DOHH2 (cell line): ENCODE measurements around the gene TBC1D20.

Source experiments
- H3F3A ChIP-seq: fragments of 200-600 bp; sonication (generic), shearing (Covaris generic); 2 replicates; pipeline ENCODE4 v1.6.0; 2016; ENCODE audit warnings: antibody characterized with exemption, mild to moderate bottlenecking; ENCODE audit not compliant: control insufficient read depth, insufficient read depth
- H3K27ac ChIP-seq: fragments of 200-600 bp; sonication (generic); 2 replicates; pipeline ENCODE4 v1.5.1; 2014; ENCODE audit warnings: low read depth, mild to moderate bottlenecking, low read length, moderate library complexity
- H3K27me3 ChIP-seq: fragments of 200-600 bp; sonication (generic); 2 replicates; pipeline ENCODE4 v1.6.1; 2014; ENCODE audit warnings: mild to moderate bottlenecking, low read length, mixed read lengths; ENCODE audit not compliant: control insufficient read depth
- H3K36me3 ChIP-seq: fragments of 200-600 bp; sonication (generic); 2 replicates; pipeline ENCODE4 v1.6.1; 2014; ENCODE audit warnings: mild to moderate bottlenecking, low read length, moderate library complexity, mixed read lengths; ENCODE audit not compliant: control insufficient read depth
- H3K4me1 ChIP-seq: fragments of 200-600 bp; sonication (generic); 2 replicates; pipeline ENCODE4 v1.6.1; 2014; ENCODE audit warnings: mild to moderate bottlenecking, low read length, mixed read lengths; ENCODE audit not compliant: control insufficient read depth
- H3K4me2 ChIP-seq: fragments of 200-600 bp; sonication (generic); 2 replicates; pipeline ENCODE4 v1.6.0; 2014; ENCODE audit warnings: mild to moderate bottlenecking, low read length, moderate library complexity
- H3K4me3 ChIP-seq: fragments of 200-600 bp; sonication (generic); 2 replicates; pipeline ENCODE4 v1.5.1; 2014; ENCODE audit warnings: mild to moderate bottlenecking, low read length, mixed read lengths
- H3K79me2 ChIP-seq: fragments of 200-600 bp; sonication (generic); 2 replicates; pipeline ENCODE4 v1.6.1; 2014; ENCODE audit warnings: mild to moderate bottlenecking, low read length, mixed read lengths; ENCODE audit not compliant: control insufficient read depth
- H3K9me2 ChIP-seq: fragments of 200-600 bp; sonication (generic); replicated peaks from 2 replicates; pipeline ENCODE4 v1.6.1; 2014; ENCODE audit warnings: mild to moderate bottlenecking, low read length, mixed read lengths; ENCODE audit not compliant: control insufficient read depth
- H3K9me3 ChIP-seq: fragments of 200-600 bp; sonication (generic); 2 replicates; pipeline ENCODE4 v1.6.1; 2014; ENCODE audit warnings: antibody characterized with exemption, low read length, mixed read lengths; ENCODE audit not compliant: control insufficient read depth, insufficient read depth
- H4K20me1 ChIP-seq: fragments of 200-600 bp; sonication (generic); 2 replicates; pipeline ENCODE4 v1.6.0; 2014; ENCODE audit warnings: low read depth, mild to moderate bottlenecking, antibody characterized with exemption, low read length, moderate library complexity; ENCODE audit not compliant: control insufficient read depth, insufficient read depth
- CTCF ChIP-seq: fragments of 200-600 bp; sonication (generic); IDR thresholded peaks from one replicate; pipeline ENCODE4 v1.5.1; 2014; ENCODE audit warnings: antibody characterized with exemption, mild to moderate bottlenecking, low read depth, low read length; ENCODE audit not compliant: poor library complexity, severe bottlenecking
- EZH2phosphoT487 ChIP-seq: fragments of 200-600 bp; sonication (generic); IDR thresholded peaks from 2 replicates; pipeline ENCODE4 v1.6.1; 2017; ENCODE audit warnings: borderline replicate concordance, mild to moderate bottlenecking, antibody characterized with exemption, low read length, moderate library complexity, mixed read lengths

TBC1D20 gene

DNA sequence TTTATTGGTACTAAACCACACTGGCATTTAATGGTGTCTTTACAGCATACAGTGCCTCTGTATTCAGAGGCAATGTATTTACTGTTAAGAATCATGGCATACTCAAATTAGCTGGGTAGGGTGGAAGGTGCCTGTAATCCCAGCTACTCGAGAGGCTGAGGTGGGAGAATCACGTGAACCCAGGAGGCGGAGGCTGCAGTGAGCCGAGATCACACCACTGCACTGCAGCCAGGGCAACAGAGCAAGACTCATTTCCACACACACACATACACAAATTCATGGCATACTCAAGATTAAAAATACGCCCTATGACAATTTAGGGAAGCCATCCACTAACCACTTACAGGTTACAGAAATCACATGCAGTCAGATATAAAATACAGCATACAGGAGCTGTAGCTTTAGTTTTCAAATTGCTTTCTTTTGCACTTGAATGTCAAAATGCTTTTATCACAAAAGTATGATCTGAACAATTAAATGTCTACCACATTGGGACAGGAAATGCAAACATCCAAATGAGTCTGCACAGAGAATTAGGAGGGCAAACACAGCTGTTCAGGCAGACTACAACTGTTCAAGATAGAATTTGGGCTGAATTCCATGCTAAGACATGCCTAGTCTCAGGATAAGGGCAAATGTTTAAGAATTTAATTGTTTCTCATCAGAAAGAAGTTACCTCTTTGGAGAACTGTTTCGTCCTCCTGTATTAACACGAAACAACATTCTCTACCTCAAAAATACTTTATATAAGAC, 44.8 kb upstream of the TBC1D20 start:
- no peak for TF ChIP-seq EZH2phosphoT487
- no peak for TF ChIP-seq CTCF
- H3F3A ChIP-seq, result no peaks in the 10 kb centered on the region
- H3K9me3 ChIP-seq, result no peaks in the 10 kb centered on the region
- peaks cover 30% of the 10 kb centered on the region for H3K4me1 ChIP-seq
- no peak overlapping the region for H3K4me3 ChIP-seq
- H3K4me2 ChIP-seq, result no peak overlapping the region
- peaks cover 61% of the 10 kb centered on the region for H3K79me2 ChIP-seq
- no peak overlapping the region for H3K27ac ChIP-seq
- no peaks in the 10 kb centered on the region for H3K27me3 ChIP-seq
- H3K9me2 ChIP-seq, result no peaks in the 10 kb centered on the region
- peaks cover 18% of the 10 kb centered on the region; the same call in 1 of the 2 replicates for H4K20me1 ChIP-seq
- H3K36me3 ChIP-seq, result peaks cover 73% of the 10 kb centered on the region

DNA sequence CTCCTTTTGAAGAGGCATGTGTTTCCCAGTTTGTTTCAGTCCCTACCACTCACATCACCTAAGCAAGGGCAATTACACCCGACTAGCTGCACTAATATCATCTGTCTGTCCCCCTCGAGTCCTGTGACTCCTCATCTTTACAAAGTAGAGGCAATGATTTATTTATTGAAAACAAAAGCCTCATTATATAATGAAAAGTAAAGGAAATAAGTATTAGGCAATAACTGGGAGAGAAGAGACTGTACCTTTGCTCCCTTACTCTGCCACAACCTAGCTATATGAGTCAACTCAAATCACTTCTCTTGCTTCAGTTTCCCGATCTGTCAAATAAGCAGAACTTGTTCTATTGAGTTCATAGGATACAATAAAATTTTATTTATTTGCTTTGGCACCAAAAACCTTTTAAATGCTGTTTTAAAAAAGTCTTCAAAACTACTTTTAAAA, 42.3 kb upstream of the TBC1D20 start:
- peaks cover 13% of the 10 kb centered on the region; the same call in 1 of the 2 replicates for H4K20me1 ChIP-seq
- no peak overlapping the region for H3K4me3 ChIP-seq
- peaks cover 84% of the 10 kb centered on the region for H3K36me3 ChIP-seq
- no peak for TF ChIP-seq CTCF
- TF ChIP-seq EZH2phosphoT487, result no peak
- no peak overlapping the region for H3K4me2 ChIP-seq
- no peaks in the 10 kb centered on the region for H3F3A ChIP-seq
- peaks cover 5% of the 10 kb centered on the region for H3K4me1 ChIP-seq
- H3K27ac ChIP-seq, result no peak overlapping the region
- H3K79me2 ChIP-seq, result peaks cover 36% of the 10 kb centered on the region
- H3K9me3 ChIP-seq, result no peaks in the 10 kb centered on the region
- H3K9me2 ChIP-seq, result no peaks in the 10 kb centered on the region
- H3K27me3 ChIP-seq, result no peaks in the 10 kb centered on the region

DNA sequence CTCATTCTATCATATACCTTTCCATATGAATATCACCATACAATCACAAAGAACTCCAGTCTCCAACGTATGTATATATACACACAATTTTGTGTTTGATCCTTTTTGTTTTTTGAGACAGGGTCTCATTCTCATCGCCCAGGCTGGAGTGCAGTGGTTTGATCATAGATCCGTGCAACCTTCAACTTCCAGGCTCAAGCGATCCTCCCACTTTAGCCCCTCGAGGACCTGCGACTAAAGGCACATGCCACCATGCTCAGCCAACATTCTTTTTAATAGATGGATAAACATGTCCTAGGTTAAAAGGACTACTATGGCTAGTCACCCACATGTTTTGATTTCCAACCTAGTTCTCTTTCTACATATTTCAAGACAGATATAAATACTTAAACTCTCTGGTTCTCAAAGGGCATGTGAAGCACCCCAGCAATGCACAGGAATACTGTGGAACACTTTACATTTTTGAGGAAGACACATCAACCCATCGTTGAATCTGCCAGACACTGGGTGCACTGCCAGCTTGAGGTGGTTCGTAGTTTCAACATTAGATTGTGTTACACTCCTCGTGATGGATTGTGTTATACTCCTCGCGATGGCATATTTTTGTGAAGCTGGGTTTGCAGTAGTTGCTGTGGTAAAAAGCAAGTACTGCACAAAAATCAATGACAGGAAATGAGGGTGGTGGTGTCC, 40.9 kb upstream of the TBC1D20 start:
- Histone ChIP-seq H3K4me3 (no peak overlapping the region), H4K20me1 (peaks cover 3% of the 10 kb centered on the region; the same call in 1 of the 2 replicates), H3K9me3 (no peaks in the 10 kb centered on the region), H3K27ac (no peak overlapping the region), H3K9me2 (no peaks in the 10 kb centered on the region), H3K79me2 (peaks cover 22% of the 10 kb centered on the region), H3K4me1 (no peaks in the 10 kb centered on the region), H3K27me3 (no peaks in the 10 kb centered on the region), H3K4me2 (no peak overlapping the region), H3F3A (no peaks in the 10 kb centered on the region), H3K36me3 (peaks cover 83% of the 10 kb centered on the region)
- no peak for TF ChIP-seq EZH2phosphoT487
- no peak for TF ChIP-seq CTCF
